ENCODE measurements around the gene PTPRG. TPM values are rescaled to one million over a fixed set of nuclear protein-coding genes. Genes with fewer than 3 reads are reported as not detected.
"Not testable (repeated sequence)": the region's sequence is repeated elsewhere in the genome, so short reads cannot be mapped to it uniquely, and the experiment has no call there.

PTPRG gene
- total RNA-seq, 1 experiment from 2014 or later = not detected

- DNase-seq (ENCODE audit: low spot score) = no peak
These were observed 189.4 kb downstream of the PTPRG start for GRCh38 chr3:61750766-61751165.

- DNase-seq (ENCODE audit: low spot score) = no peak
These were observed 197.5 kb downstream of the PTPRG start for GRCh38 chr3:61758839-61759238.

- not testable (repeated sequence) for DNase-seq (ENCODE audit: low spot score)
These were observed 199.4 kb downstream of the PTPRG start for GRCh38 chr3:61760783-61761182.

GRCh38 chr3:61761694-61762430, 200.5 kb downstream of the PTPRG start:
- DNase-seq (ENCODE audit: low spot score) = no peak

GRCh38 chr3:61765157-61765876, 203.9 kb downstream of the PTPRG start:
- no peak for DNase-seq (ENCODE audit: low spot score)

GRCh38 chr3:61768284-61769037, 207.1 kb downstream of the PTPRG start:
- no peak for DNase-seq (ENCODE audit: low spot score)

- DNase-seq (ENCODE audit: low spot score) = no peak
These were observed 208.1 kb downstream of the PTPRG start for GRCh38 chr3:61769266-61769990.

- no peak for DNase-seq (ENCODE audit: low spot score)
These were observed 210.6 kb downstream of the PTPRG start for GRCh38 chr3:61771976-61772375.

- no peak for DNase-seq (ENCODE audit: low spot score)
These were observed 211.1 kb downstream of the PTPRG start for GRCh38 chr3:61772456-61772855.

- no peak for DNase-seq (ENCODE audit: low spot score)
These were observed 213.0 kb downstream of the PTPRG start for GRCh38 chr3:61774279-61774890.

GRCh38 chr3:61776390-61776789, 215.0 kb downstream of the PTPRG start:
- no peak for DNase-seq (ENCODE audit: low spot score)

GRCh38 chr3:61777483-61777882, 216.1 kb downstream of the PTPRG start:
- DNase-seq (ENCODE audit: low spot score) = no peak

- DNase-seq (ENCODE audit: low spot score) = no peak
These were observed 216.7 kb downstream of the PTPRG start for GRCh38 chr3:61778095-61778494.

- DNase-seq (ENCODE audit: low spot score) = no peak
These were observed 218.6 kb downstream of the PTPRG start for GRCh38 chr3:61780016-61780415.

- no peak for DNase-seq (ENCODE audit: low spot score)
These were observed 219.3 kb downstream of the PTPRG start for GRCh38 chr3:61780455-61781228.

GRCh38 chr3:61783993-61784718, 222.8 kb downstream of the PTPRG start:
- DNase-seq (ENCODE audit: low spot score) = no peak

- no peak for DNase-seq (ENCODE audit: low spot score)
These were observed 227.5 kb downstream of the PTPRG start for GRCh38 chr3:61788623-61789507.

- DNase-seq (ENCODE audit: low spot score) = no peak
These were observed 228.5 kb downstream of the PTPRG start for GRCh38 chr3:61789861-61790260.

GRCh38 chr3:61790411-61790810, 229.0 kb downstream of the PTPRG start:
- DNase-seq (ENCODE audit: low spot score) = no peak

Measured in HT-29 (cell line).